IPS DF 6.9 (cell line): ENCODE results near the gene DNAJC5G.
"Not testable (repeated sequence)": the region's sequence is repeated elsewhere in the genome, so short reads cannot be mapped to it uniquely, and the experiment has no call there.

Experiments used
- DNase-seq: peaks from one replicate; pipeline ENCODE4 v3.0.0-alpha.2; 2013; ENCODE audit warnings: low read depth, low spot score
- H3K27ac ChIP-seq: one replicate; pipeline ENCODE4 v1.5.1; 2013; ENCODE audit warnings: low read length, control low read depth
- H3K27me3 ChIP-seq: 2 replicates; pipeline ENCODE4 v1.6.1; 2013; ENCODE audit warnings: mild to moderate bottlenecking, low read length; ENCODE audit not compliant: control insufficient read depth, insufficient read depth
- H3K36me3 ChIP-seq: 2 replicates; pipeline ENCODE4 v1.6.1; 2013; ENCODE audit warnings: low read length; ENCODE audit not compliant: control insufficient read depth, insufficient read depth
- H3K4me1 ChIP-seq: 2 replicates; pipeline ENCODE4 v1.6.1; 2013; ENCODE audit warnings: low read length; ENCODE audit not compliant: control insufficient read depth, insufficient read depth
- H3K4me3 ChIP-seq: 2 replicates; pipeline ENCODE4 v1.5.1; 2013; ENCODE audit warnings: mild to moderate bottlenecking, low read length
- H3K9me3 ChIP-seq: 2 replicates; pipeline ENCODE4 v1.6.1; 2013; ENCODE audit warnings: low read length, inconsistent platforms; ENCODE audit not compliant: control insufficient read depth, insufficient read depth
- WGBS: extraction: QIAGEN DNeasy Blood & Tissue Kit; methylation state at CpG from one replicate; pipeline ENCODE4 v1.1.7; 2013; ENCODE audit warnings: mixed read lengths, missing lambda C conversion rate; ENCODE audit not compliant: insufficient read length, insufficient coverage; 5-methylcytosine and 5-hydroxymethylcytosine counted together

The DNAJC5G gene

DNA sequence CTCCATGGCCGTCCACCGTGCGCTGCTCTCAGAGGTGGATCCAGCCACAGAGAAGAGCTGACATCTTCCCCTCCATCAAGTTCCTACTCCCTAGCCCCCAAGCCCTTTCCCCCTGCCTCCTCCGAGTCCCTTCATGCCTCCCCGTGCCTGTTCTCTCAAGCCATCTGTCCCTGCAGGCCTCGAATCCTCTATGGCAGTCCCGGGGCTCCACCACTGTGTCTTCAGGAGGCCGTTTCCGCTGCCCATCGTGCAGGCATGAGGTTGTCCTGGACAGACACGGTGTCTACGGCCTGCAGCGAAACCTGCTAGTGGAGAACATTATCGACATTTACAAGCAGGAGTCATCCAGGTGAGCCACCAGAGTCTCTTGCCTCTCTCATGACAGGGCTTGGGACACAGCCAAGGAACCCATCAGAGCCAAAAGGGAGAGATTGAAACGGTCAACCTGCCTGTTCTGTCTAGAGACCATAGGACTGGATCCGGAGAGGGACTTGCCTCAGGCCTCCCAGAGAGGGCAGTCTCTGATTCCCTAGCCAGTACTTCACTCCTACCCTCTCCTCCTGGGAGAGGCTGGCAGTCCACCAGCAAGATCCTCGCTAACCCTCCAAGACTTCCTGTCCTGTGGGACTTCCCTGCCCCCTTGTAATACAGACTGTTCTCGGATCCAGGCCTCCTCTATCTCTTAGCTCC, 23.3 kb downstream of the DNAJC5G start:
- Histone ChIP-seq H3K27me3 (no peaks in the 10 kb centered on the region), H3K4me1 (no peaks in the 10 kb centered on the region; the same call in 1 of the 2 replicates), H3K4me3 (no peak overlapping the region), H3K9me3 (no peaks in the 10 kb centered on the region), H3K27ac (no peak overlapping the region), H3K36me3 (no peaks in the 10 kb centered on the region)
- WGBS: no CpG with 5 or more reads among the region's 18 CpGs
- DNase-seq: no peak

DNA sequence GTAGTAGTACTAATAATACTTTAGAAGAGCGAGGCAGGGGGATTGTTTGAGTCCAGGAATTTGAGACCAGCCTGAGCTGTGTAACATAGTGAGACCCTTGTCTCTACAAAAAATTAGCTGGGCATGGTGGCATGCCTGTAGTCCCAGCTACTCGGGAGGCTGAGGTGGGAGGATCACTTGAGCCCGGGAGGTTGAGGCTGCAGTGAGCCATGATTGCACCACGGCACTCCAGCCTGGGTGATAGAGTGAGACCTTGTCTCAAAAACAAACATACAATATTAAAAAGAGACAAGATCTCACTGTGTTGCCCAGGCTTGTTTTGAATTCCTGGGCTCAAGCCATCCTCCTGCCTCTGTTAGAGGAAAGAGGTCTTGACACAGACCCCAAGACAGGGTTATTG, 25.4 kb downstream of the DNAJC5G start:
- H3K36me3 ChIP-seq, H3K4me3 ChIP-seq, H3K27me3 ChIP-seq, H3K9me3 ChIP-seq, H3K27ac ChIP-seq, H3K4me1 ChIP-seq, DNase-seq: not testable (repeated sequence)
- WGBS: no CpG with 5 or more reads among the region's 4 CpGs

DNA sequence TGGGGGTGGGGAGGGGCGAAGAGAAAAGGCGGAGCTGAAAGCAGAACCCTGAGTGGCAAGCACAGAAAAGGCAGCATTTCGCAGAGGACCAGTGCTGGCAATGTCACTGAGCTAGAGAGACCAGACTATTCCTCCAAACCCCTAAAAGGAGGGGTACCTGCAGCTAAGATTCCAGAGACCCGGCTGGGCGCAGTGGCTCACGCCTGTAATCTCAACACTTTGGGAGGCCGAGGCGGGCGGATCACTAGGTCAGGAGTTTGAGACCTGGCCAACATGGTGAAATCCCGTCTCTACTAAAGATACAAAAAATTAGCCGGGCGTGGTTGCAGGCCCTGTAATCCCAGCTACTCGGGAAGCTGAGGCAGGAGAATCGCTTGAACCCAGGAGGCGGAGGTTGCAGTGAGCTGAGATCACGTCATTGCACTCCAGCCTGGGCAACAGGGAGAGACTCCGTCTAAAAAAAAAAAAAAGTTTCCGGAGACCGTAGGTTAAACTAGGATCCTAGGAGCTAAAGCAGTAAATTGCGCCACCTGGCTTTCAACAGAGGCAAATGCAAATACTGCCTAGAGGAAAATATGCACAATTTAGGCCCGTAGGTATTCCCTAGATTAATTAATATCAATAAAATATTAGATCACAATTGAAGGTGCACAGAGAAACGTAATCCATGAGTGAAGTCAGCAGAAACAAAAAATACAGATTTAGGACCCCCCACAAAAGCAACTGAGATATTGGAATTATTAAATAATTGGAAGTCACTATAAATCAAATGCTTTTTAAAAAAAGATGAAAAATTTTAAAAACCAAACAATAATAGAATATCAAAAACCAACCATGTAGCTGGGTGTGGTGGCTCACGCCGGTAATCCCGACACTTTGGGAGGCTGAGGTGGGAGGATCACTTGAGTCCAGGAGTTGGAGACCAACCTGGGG, 28.1 kb downstream of the DNAJC5G start:
- no peak overlapping the region for H3K4me3 ChIP-seq
- no peaks in the 10 kb centered on the region for H3K36me3 ChIP-seq
- H3K27me3 ChIP-seq: peaks cover 21% of the 10 kb centered on the region
- H3K9me3 ChIP-seq: no peaks in the 10 kb centered on the region
- no peak overlapping the region for H3K27ac ChIP-seq
- DNase-seq: no peak
- no CpG with 5 or more reads among the region's 25 CpGs for WGBS
- H3K4me1 ChIP-seq: peaks cover 8% of the 10 kb centered on the region

DNA sequence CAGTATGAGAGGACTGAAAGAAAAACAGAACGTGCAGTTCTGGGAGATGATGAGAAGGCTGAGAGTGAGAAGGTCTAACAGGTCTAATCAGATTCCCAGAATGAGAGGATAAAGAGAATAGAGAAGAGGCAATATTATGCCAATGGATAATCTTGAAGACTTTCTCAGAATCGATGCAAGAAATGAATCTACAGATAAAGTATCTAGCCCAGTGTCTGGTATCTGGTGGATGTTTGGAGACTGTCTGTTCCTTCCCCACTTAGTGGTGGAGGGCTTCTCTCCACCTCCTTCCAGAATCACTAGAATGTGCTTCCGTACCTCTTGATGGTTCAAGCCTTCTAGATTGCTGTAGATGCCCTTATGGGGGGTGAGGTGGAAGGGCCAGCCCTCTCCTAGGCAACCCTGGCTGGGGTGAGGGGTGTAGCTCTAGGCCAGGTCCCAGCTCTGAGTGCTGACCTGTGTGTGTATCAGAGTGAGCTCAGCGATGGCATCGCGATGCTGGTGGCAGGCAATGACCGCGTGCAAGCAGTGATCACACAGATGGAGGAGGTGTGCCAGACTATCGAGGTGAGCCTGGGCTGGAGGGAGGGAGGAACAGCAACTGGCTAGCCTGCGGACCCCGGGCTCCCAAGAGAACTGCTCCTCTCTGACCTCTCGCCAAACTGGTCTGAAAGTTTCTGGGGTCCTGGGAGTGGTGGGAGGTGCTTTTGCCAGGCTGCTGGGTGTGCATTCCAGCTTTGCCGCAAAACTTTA, 29.4 kb downstream of the DNAJC5G start:
- Histone ChIP-seq H3K27ac (no peak overlapping the region), H3K4me1 (peaks cover 8% of the 10 kb centered on the region), H3K4me3 (no peak overlapping the region), H3K36me3 (no peaks in the 10 kb centered on the region), H3K27me3 (peaks cover 22% of the 10 kb centered on the region), H3K9me3 (no peaks in the 10 kb centered on the region)
- no CpG with 5 or more reads among the region's 13 CpGs for WGBS
- no peak for DNase-seq

DNA sequence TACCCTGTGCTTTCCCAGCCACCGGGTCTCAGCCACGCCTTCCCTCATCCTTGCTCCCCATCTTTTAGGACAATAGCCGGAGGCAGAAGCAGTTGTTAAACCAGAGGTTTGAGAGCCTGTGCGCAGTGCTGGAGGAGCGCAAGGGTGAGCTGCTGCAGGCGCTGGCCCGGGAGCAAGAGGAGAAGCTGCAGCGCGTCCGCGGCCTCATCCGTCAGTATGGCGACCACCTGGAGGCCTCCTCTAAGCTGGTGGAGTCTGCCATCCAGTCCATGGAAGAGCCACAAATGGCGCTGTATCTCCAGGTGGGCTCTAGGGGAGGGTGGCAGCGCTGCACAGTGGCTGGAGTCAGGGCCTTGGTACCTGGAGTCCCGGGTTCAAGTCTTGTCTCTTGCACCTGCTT, 30.3 kb downstream of the DNAJC5G start:
- no peak overlapping the region for H3K4me3 ChIP-seq
- no peaks in the 10 kb centered on the region for H3K9me3 ChIP-seq
- DNase-seq: no peak
- H3K4me1 ChIP-seq: peaks cover 8% of the 10 kb centered on the region
- no CpG with 5 or more reads among the region's 16 CpGs for WGBS
- no peaks in the 10 kb centered on the region for H3K36me3 ChIP-seq
- no peak overlapping the region for H3K27ac ChIP-seq
- peaks cover 22% of the 10 kb centered on the region for H3K27me3 ChIP-seq

DNA sequence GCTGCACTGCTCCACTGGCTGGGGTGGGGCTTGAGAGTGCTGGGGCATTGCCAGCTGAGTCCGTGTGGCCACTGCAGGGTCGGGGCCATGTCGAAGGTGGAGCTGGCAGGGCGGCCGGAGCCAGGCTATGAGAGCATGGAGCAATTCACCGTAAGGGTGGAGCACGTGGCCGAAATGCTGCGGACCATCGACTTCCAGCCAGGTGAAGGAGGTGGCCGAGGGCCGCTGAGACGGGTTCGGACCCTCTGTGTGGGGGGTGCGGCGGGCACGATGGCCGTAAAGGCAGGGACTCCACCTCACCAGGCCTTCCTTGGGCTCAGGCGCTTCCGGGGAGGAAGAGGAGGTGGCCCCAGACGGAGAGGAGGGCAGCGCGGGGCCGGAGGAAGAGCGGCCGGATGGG, 30.9 kb downstream of the DNAJC5G start:
- Histone ChIP-seq H3K27me3 (peaks cover 22% of the 10 kb centered on the region), H3K9me3 (no peaks in the 10 kb centered on the region), H3K27ac (no peak overlapping the region), H3K4me3 (no peak overlapping the region), H3K36me3 (no peaks in the 10 kb centered on the region), H3K4me1 (peaks cover 8% of the 10 kb centered on the region)
- DNase-seq: no peak
- WGBS: no CpG with 5 or more reads among the region's 26 CpGs

DNA sequence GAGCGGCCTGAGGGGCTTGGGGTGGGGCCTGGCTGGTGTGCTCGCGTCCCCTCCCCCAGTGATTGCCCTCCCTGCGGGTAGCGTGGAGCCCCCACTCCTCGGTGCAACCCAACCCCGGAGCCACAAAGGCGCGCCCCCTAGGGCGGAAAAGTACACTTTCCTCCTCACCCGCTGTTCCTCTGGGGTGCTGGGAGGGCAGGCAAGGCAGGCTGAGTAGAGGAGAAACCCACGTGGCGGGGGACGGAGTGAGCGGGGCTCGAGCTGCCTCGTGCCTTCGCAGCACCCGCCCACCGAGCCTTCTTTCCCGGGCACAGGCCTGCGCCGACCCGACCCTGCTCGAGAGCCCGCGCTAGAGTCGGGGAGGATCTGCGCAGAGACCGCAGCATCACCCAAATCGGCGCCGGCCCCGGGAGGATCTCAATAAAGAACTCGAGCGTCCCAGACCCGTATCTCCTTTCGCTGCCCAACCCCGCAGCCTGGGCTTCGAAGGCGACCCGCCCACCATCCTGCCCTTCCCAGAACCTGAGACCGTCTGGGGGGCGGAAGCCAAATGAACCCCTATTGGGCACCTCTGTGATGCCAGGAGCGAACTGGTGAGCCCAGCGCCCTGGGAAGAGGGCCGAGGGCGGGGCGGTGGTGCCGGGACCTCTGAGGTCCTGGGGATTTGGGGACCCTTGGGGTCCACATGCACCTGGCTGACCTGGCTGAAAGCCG, 31.5 kb downstream of the DNAJC5G start:
- DNase-seq: no peak
- H3K4me3 ChIP-seq: no peak overlapping the region; the same call in 1 of the 2 replicates
- no peak overlapping the region for H3K27ac ChIP-seq
- H3K4me1 ChIP-seq: peaks cover 8% of the 10 kb centered on the region
- H3K27me3 ChIP-seq: peaks cover 22% of the 10 kb centered on the region
- no peaks in the 10 kb centered on the region for H3K36me3 ChIP-seq
- WGBS: no CpG with 5 or more reads among the region's 51 CpGs
- no peaks in the 10 kb centered on the region for H3K9me3 ChIP-seq

DNA sequence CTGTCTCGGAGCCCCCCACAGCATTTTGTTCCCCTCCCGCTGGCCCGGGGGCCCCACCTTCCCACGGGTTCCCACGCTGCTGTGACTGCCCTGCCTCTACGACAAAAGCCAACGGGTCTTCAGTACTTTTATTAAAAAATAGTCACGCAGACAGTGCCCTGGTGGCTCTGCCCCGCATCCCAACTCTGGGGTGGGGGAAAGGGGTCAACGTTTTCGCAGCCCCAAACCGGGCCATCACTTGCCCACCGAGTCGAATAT, 32.0 kb downstream of the DNAJC5G start:
- WGBS: no CpG with 5 or more reads among the region's 14 CpGs
- DNase-seq: no peak

DNA sequence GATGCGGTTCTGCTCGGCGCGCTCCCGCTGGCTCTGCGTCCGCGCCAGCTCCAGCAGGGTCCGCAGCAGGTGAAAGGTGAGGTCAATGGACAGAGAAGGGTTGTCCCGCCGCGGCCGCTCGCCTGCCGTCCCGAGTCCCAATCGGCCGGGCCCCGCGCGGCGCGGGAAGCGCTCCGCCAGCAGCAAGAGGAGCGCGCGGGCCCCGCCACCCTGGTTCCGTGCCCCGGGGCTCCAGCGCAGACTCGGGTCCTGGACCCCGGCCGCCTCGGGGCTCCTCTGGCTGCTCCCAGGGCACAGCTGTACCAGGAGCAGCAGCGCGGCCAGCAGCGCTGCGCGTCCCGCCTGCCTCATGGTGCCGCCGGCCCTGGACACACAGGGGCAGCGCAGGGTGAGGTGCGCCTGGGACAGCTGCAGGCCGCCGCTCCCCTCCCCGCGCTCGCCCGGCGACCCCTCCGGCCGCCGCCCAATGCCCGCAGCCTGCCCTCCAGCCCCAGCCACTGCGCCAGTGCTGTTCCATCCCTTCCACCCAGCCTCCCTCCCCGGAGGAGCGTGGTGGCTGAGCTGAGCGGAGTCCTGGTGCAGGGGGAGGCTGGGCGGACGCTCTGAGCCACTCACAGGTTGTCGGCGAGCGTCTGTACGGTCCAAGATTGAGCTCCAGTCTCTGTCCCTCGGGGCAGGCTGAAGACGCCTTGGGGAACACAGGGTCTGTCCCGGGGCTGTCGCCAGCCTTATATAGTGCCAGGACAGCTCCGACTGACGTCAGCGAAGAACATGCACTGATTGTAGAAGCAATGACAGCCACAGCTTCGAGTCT, 32.5 kb downstream of the DNAJC5G start:
- Histone ChIP-seq H3K4me1 (peaks cover 8% of the 10 kb centered on the region), H3K9me3 (no peaks in the 10 kb centered on the region), H3K36me3 (no peaks in the 10 kb centered on the region), H3K4me3 (peak overlapping the region; percentile 18; the same call in 1 of the 2 replicates), H3K27ac (no peak overlapping the region), H3K27me3 (peaks cover 22% of the 10 kb centered on the region)
- no peak for DNase-seq
- WGBS: no CpG with 5 or more reads among the region's 75 CpGs

More for the DNA sequence above, 32.0 kb downstream of the DNAJC5G start:
- Histone ChIP-seq H3K9me3 (no peaks in the 10 kb centered on the region), H3K27ac (no peak overlapping the region), H3K4me3 (peak overlapping the region; percentile 18; the same call in 1 of the 2 replicates), H3K36me3 (no peaks in the 10 kb centered on the region), H3K27me3 (peaks cover 22% of the 10 kb centered on the region), H3K4me1 (peaks cover 8% of the 10 kb centered on the region)
